ENCODE data around the gene LTBR.

- TF ChIP-seq CTCF (IDR thresholded peaks at IDR 0.05): no peak
- no peak for TF ChIP-seq POLR2A (IDR thresholded peaks at IDR 0.05)
These were observed 46.8 kb upstream of the LTBR start for GRCh38 chr12:6336889-6337853.
